ENCODE measurements around the gene IGLL1.

- TF ChIP-seq POLR2A (IDR thresholded peaks at IDR 0.05; ENCODE audit: low read depth, low read length) (no peak), CTCF (IDR thresholded peaks at IDR 0.05; ENCODE audit: extremely low read depth in 1 of 2, insufficient read depth in 1 of 2, low read depth in 1 of 2, low read length in 2 of 2) (no peak), EZH2 (IDR thresholded peaks at IDR 0.05; ENCODE audit: borderline replicate concordance, low read depth, low read length, severe bottlenecking) (no peak), POLR2AphosphoS5 (IDR thresholded peaks at IDR 0.05; ENCODE audit: insufficient read depth, low read depth, low read length) (no peak), MYC (IDR thresholded peaks at IDR 0.05; ENCODE audit: low read depth, low read length) (no peak), JUN (IDR thresholded peaks at IDR 0.05; ENCODE audit: borderline replicate concordance, insufficient read depth, insufficient read length, low read depth) (no peak), FOS (IDR thresholded peaks at IDR 0.05; ENCODE audit: borderline replicate concordance, insufficient read depth, low read length) (no peak)
- TF ChIP-seq, protein P1, sequence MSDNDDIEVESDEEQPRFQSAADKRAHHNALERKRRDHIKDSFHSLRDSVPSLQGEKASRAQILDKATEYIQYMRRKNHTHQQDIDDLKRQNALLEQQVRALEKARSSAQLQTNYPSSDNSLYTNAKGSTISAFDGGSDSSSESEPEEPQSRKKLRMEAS (IDR thresholded peaks at IDR 0.05; ENCODE audit: insufficient read depth, insufficient read length): no peak
Measured at GRCh38 chr22:23606204-23607131, 26.4 kb upstream of the IGLL1 start.
